Colonic mucosa (tissue), 4 donors: ENCODE results near the gene SMG7. TPM values are rescaled to one million over a fixed set of nuclear protein-coding genes. Genes with fewer than 3 reads are reported as not detected.
A peak's percentile ranks its signal among the peaks of the same experiment; 100 is the strongest.

ENCODE experiments used
- DNase-seq: peaks from one replicate; pipeline ENCODE4 v3.0.0-alpha.2; 2020
- H3K27ac ChIP-seq: fragments of 200-600 bp; one replicate; pipeline ENCODE4 v1.8.0; 2021
- H3K27me3 ChIP-seq: fragments of 200-600 bp; one replicate; pipeline ENCODE4 v1.8.0; 2021
- H3K36me3 ChIP-seq: fragments of 200-600 bp; one replicate; pipeline ENCODE4 v1.8.0; 2021
- H3K4me1 ChIP-seq: fragments of 200-600 bp; one replicate; pipeline ENCODE4 v1.8.0; 2021; ENCODE audit warnings: mild to moderate bottlenecking
- H3K4me3 ChIP-seq: fragments of 200-600 bp; one replicate; pipeline ENCODE4 v1.8.0; 2021
- H3K9ac ChIP-seq, 2 donors: one replicate each; pipeline ENCODE4 v1.7.0; 2013; ENCODE audit warnings: control low read depth in 2 of 2, low read depth in 2 of 2, low read length in 2 of 2
- H3K9me3 ChIP-seq: fragments of 200-600 bp; one replicate; pipeline ENCODE4 v1.8.0; 2021
- intact Hi-C: fragments of 100-400 bp; cut with DNase I; formaldehyde crosslinking; loops from one replicate; pipeline ENCODE4 v1.14.1; 2022
- total RNA-seq, 2 donors: library from RNA; stranded (reverse); fragmentation: NEBNext Ultra II Directional in 1 of 2; extraction: Animal tissue kit (Norgen Biotek cat#: 25700) in 1 of 2; gene quantifications; one replicate each; pipeline ENCODE4 v1.2.1, GENCODE V29; 2021
- TF ChIP-seq, protein P1 (sequence below): fragments of 200-600 bp; IDR thresholded peaks from one replicate; pipeline ENCODE4 v1.8.0; 2022; ENCODE audit warnings: antibody characterized with exemption, mild to moderate bottlenecking
- donor health status: healthy.
- donor health status: DM: no; HTN: no; CAD: no.
- donor health status: DM: no; HTN: no; CAD: no.

Gene SMG7
- total RNA-seq, 2 donors from 2014 or later: 55.2 to 57.1 TPM

DNA sequence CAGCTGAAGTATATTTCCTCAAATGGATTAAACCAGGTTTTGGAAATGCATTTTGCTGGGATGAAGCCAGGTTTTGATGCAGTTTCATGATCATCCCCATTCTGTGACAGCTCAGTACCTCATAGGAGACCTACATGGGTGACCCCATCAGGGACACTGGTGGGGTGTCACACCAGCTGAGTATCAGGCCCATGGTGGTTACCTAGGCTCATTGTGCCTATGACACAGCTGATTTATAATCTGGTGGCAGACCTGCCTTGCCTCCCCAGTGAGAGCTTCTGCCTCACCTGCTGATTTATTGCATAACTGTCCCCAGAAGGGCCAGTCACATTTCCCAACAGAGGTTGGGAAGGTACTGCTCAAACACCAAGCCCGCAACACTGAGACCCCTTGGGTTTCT lies 114.2 kb downstream of the SMG7 start:
- intact Hi-C loops: no loop called here
- no peaks in the 10 kb centered on the region for H3K4me1 ChIP-seq
- H3K27me3 ChIP-seq: no peaks in the 10 kb centered on the region
- no peaks in the 10 kb centered on the region for H3K9me3 ChIP-seq
- TF ChIP-seq, protein P1, sequence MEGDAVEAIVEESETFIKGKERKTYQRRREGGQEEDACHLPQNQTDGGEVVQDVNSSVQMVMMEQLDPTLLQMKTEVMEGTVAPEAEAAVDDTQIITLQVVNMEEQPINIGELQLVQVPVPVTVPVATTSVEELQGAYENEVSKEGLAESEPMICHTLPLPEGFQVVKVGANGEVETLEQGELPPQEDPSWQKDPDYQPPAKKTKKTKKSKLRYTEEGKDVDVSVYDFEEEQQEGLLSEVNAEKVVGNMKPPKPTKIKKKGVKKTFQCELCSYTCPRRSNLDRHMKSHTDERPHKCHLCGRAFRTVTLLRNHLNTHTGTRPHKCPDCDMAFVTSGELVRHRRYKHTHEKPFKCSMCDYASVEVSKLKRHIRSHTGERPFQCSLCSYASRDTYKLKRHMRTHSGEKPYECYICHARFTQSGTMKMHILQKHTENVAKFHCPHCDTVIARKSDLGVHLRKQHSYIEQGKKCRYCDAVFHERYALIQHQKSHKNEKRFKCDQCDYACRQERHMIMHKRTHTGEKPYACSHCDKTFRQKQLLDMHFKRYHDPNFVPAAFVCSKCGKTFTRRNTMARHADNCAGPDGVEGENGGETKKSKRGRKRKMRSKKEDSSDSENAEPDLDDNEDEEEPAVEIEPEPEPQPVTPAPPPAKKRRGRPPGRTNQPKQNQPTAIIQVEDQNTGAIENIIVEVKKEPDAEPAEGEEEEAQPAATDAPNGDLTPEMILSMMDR: no peak
- no peak overlapping the region for H3K9ac ChIP-seq
- H3K27ac ChIP-seq: no peak overlapping the region
- no peak for DNase-seq
- no peak overlapping the region for H3K4me3 ChIP-seq
- no peaks in the 10 kb centered on the region for H3K36me3 ChIP-seq

DNA sequence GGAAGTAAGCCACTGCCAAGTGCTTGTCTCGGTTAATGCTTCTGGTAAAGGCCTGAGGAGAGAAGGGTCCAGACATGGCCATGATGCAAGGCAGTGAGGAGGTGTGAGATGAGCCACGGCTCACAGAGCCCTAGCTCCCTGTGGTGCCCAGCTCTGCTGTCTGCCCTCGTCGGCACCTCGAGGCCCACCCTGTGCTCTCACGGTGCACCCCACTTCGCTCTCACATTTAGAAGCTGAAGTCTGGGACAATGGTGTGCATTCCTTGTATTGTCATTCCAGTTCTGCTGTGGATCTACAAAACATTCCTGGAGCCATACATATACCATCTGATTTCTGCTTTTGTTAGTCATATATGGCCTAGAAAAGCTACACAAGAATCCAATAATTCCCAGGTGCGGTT lies 114.6 kb downstream of the SMG7 start:
- Histone ChIP-seq H3K36me3 (no peaks in the 10 kb centered on the region), H3K27me3 (no peaks in the 10 kb centered on the region), H3K9ac (no peak overlapping the region), H3K9me3 (no peaks in the 10 kb centered on the region), H3K4me3 (no peak overlapping the region), H3K4me1 (no peaks in the 10 kb centered on the region), H3K27ac (no peak overlapping the region)
- no peak for DNase-seq
- TF ChIP-seq, protein P1: no peak
- intact Hi-C loops: no loop called here

DNA sequence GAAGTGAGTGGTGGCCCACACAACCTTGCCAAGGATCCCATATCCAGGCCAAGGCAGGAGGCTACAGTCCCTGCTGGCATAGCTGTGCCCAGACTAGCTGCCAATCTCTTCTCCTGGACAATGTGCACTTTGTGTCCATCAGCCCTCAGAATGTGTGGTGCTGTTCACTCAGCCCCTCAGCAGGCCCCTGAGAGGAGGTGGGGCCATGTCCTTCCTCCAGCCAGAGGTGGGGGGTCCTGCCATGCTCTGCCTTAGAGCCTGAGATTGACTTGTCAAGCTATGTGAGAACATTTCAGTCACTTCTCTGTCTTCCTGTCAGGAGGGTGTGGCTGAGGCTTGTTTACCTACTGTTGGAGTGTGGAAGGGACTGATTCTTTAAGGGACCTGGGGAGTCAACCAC lies 116.5 kb downstream of the SMG7 start:
- H3K36me3 ChIP-seq: no peaks in the 10 kb centered on the region
- DNase-seq: peak; percentile 49
- no peaks in the 10 kb centered on the region for H3K27me3 ChIP-seq
- peak overlapping the region in 1 of 2 donors; percentile 51 for H3K9ac ChIP-seq
- no peaks in the 10 kb centered on the region for H3K4me1 ChIP-seq
- intact Hi-C loops: no loop called here
- no peak overlapping the region for H3K4me3 ChIP-seq
- TF ChIP-seq, protein P1: no peak
- H3K27ac ChIP-seq: peak overlapping the region; percentile 47
- H3K9me3 ChIP-seq: no peaks in the 10 kb centered on the region

DNA sequence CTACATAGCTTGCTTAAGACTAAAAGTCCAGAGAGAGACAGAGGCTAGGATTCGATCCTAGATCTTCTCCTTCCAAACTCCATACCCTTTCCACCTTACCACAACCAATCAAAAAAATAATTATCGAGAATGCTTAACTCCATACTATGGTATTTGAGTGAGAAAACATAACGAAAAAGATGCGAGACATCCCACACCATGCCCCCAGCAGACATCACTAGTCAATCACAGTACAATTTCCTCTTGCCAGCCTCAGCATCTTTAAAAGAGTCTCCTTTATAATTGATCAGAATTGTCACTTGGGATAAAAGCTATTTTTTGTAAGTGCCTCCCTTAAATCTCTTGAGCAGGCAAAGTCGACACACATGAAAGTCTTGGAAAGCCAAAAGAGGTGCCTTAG lies 117.1 kb downstream of the SMG7 start:
- H3K27me3 ChIP-seq: no peaks in the 10 kb centered on the region
- H3K9ac ChIP-seq: no peak overlapping the region
- intact Hi-C loops: no loop called here
- DNase-seq: no peak
- H3K4me1 ChIP-seq: no peaks in the 10 kb centered on the region
- H3K36me3 ChIP-seq: no peaks in the 10 kb centered on the region
- H3K9me3 ChIP-seq: no peaks in the 10 kb centered on the region
- H3K4me3 ChIP-seq: no peak overlapping the region
- peak overlapping the region; percentile 47 for H3K27ac ChIP-seq
- TF ChIP-seq, protein P1: no peak

DNA sequence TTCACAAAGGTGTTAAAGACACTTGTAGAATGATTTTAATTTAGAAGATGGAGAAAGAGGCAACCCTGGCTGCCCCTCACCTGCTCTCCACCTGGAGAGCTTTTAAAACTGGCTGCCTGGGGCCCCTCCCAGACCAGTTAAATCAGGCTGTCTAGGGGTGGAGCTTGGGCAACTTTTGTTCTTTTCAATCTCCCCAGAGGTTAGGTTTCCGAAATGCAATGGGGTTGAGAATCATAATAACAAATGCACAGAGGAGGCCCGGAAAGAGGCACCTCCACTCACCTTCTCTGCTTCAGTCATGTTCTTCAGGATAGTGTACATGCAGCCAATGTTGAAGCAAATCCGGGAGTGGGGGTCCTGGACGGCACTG lies 117.6 kb downstream of the SMG7 start:
- TF ChIP-seq, protein P1: no peak
- DNase-seq: no peak
- Histone ChIP-seq H3K4me3 (no peak overlapping the region), H3K27me3 (no peaks in the 10 kb centered on the region), H3K27ac (peak overlapping the region; percentile 47), H3K36me3 (no peaks in the 10 kb centered on the region), H3K9ac (no peak overlapping the region), H3K9me3 (no peaks in the 10 kb centered on the region), H3K4me1 (no peaks in the 10 kb centered on the region)
- intact Hi-C loops: no loop called here
